Measurements from ENCODE around the gene UNC5C.

The UNC5C gene

GRCh38 chr4:95507147-95507546, 41.6 kb downstream of the UNC5C start:
- no peaks in the 10 kb centered on the region for H3K27me3 ChIP-seq
- H3K4me3 ChIP-seq (ENCODE audit: low read depth, low read length), result no peak overlapping the region
- no peak for TF ChIP-seq CTCF (IDR thresholded peaks at IDR 0.05; ENCODE audit: low read depth, low read length)
- DNase-seq, result no peak
- no peaks in the 10 kb centered on the region for H3K9me3 ChIP-seq
- H3K4me1 ChIP-seq, result peaks cover 30% of the 10 kb centered on the region
- peaks cover 30% of the 10 kb centered on the region for H3K36me3 ChIP-seq

- H3K36me3 ChIP-seq, result peaks cover 31% of the 10 kb centered on the region
- no peak overlapping the region for H3K4me3 ChIP-seq (ENCODE audit: low read depth, low read length)
- H3K9me3 ChIP-seq, result no peaks in the 10 kb centered on the region
- no peak for DNase-seq
- H3K27me3 ChIP-seq, result no peaks in the 10 kb centered on the region
- TF ChIP-seq CTCF (IDR thresholded peaks at IDR 0.05; ENCODE audit: low read depth, low read length), result no peak
- H3K4me1 ChIP-seq, result peaks cover 21% of the 10 kb centered on the region
Measured at GRCh38 chr4:95506264-95506663, 42.5 kb downstream of the UNC5C start.

- no peaks in the 10 kb centered on the region for H3K27me3 ChIP-seq
- TF ChIP-seq CTCF (IDR thresholded peaks at IDR 0.05; ENCODE audit: low read depth, low read length), result no peak
- DNase-seq, result no peak
- H3K4me3 ChIP-seq (ENCODE audit: low read depth, low read length), result no peak overlapping the region
- peaks cover 31% of the 10 kb centered on the region for H3K36me3 ChIP-seq
- peaks cover 18% of the 10 kb centered on the region for H3K4me1 ChIP-seq
- H3K9me3 ChIP-seq, result no peaks in the 10 kb centered on the region
Measured at GRCh38 chr4:95505799-95506198, 43.0 kb downstream of the UNC5C start.

- Histone ChIP-seq H3K4me1 (peaks cover 18% of the 10 kb centered on the region), H3K36me3 (peaks cover 31% of the 10 kb centered on the region), H3K4me3 (ENCODE audit: low read depth, low read length) (no peak overlapping the region), H3K9me3 (no peaks in the 10 kb centered on the region), H3K27me3 (no peaks in the 10 kb centered on the region)
- no peak for TF ChIP-seq CTCF (IDR thresholded peaks at IDR 0.05; ENCODE audit: low read depth, low read length)
- no peak for DNase-seq
Measured at GRCh38 chr4:95505151-95505550, 43.6 kb downstream of the UNC5C start.

- Histone ChIP-seq H3K36me3 (peaks cover 34% of the 10 kb centered on the region), H3K4me1 (peaks cover 15% of the 10 kb centered on the region), H3K27me3 (no peaks in the 10 kb centered on the region), H3K9me3 (no peaks in the 10 kb centered on the region), H3K4me3 (ENCODE audit: low read depth, low read length) (no peak overlapping the region)
- no peak for DNase-seq
- no peak for TF ChIP-seq CTCF (IDR thresholded peaks at IDR 0.05; ENCODE audit: low read depth, low read length)
Measured at GRCh38 chr4:95504501-95504900, 44.3 kb downstream of the UNC5C start.

- no peaks in the 10 kb centered on the region for H3K9me3 ChIP-seq
- H3K36me3 ChIP-seq, result peaks cover 63% of the 10 kb centered on the region
- TF ChIP-seq CTCF (IDR thresholded peaks at IDR 0.05; ENCODE audit: low read depth, low read length), result no peak
- no peaks in the 10 kb centered on the region for H3K27me3 ChIP-seq
- DNase-seq, result no peak
- H3K4me3 ChIP-seq (ENCODE audit: low read depth, low read length), result no peak overlapping the region
- no peaks in the 10 kb centered on the region for H3K4me1 ChIP-seq
Measured at GRCh38 chr4:95500361-95500760, 48.4 kb downstream of the UNC5C start.

Measured in BE2C (cell line).